Keratinocyte (primary cell): Measurements from ENCODE around the gene C6orf47. TPM values are rescaled to one million over a fixed set of nuclear protein-coding genes. Genes with fewer than 3 reads are reported as not detected.
A peak's percentile ranks its signal among the peaks of the same experiment; 100 is the strongest.

ENCODE experiments used
- DNase-seq: peaks from one replicate; pipeline ENCODE4 v3.0.0-alpha.2; 2011; ENCODE audit warnings: low read depth, missing footprints, low spot score
- FAIRE-seq: peaks from 2 replicates; lab custom pipeline; 2011; peaks lifted over from hg19 to GRCh38; lab: Jason Lieb, UNC
- H2AFZ ChIP-seq: 2 replicates; pipeline ENCODE4 v1.6.0; 2012; ENCODE audit warnings: low read length, control low read depth, inconsistent platforms; ENCODE audit not compliant: control insufficient read depth
- H3K27ac ChIP-seq: 2 replicates; pipeline ENCODE4 v1.5.1; 2011; ENCODE audit warnings: low read length; ENCODE audit not compliant: control insufficient read depth, insufficient read depth
- H3K27me3 ChIP-seq: 3 replicates; pipeline ENCODE4 v1.6.0; 2011; ENCODE audit warnings: low read length; ENCODE audit not compliant: control insufficient read depth, insufficient read depth; ENCODE audit errors: extremely low read depth
- H3K36me3 ChIP-seq, 2 experiments: 2 replicates in 1 of 2; 3 replicates in 1 of 2; pipeline ENCODE4 v1.5.1; 2011; ENCODE audit warnings: low read length in 2 of 2, mild to moderate bottlenecking in 1 of 2; ENCODE audit not compliant: control insufficient read depth in 2 of 2, insufficient read depth in 2 of 2; ENCODE audit errors: extremely low read depth in 1 of 2
- H3K4me1 ChIP-seq: 3 replicates; pipeline ENCODE4 v1.5.1; 2011; ENCODE audit warnings: low read length; ENCODE audit not compliant: control insufficient read depth, insufficient read depth; ENCODE audit errors: extremely low read depth
- H3K4me2 ChIP-seq: 3 replicates; pipeline ENCODE4 v1.6.0; 2011; ENCODE audit warnings: low read depth, low read length; ENCODE audit not compliant: control insufficient read depth, insufficient read depth; ENCODE audit errors: extremely low read depth
- H3K4me3 ChIP-seq, 3 experiments: fragments of 200-600 bp in 1 of 3; sonication (generic) in 1 of 3; 2 replicates in 2 of 3; 3 replicates in 1 of 3; pipeline ENCODE4 v1.5.1; 2011 to 2016; ENCODE audit warnings: low read length in 3 of 3, mild to moderate bottlenecking in 3 of 3, control low read depth in 2 of 3, inconsistent platforms in 1 of 3, low read depth in 1 of 3, mixed read lengths in 1 of 3, mixed run types in 1 of 3, moderate library complexity in 1 of 3; ENCODE audit not compliant: control insufficient read depth in 2 of 3, insufficient read depth in 2 of 3; ENCODE audit errors: extremely low read depth in 1 of 3
- H3K79me2 ChIP-seq: 2 replicates; pipeline ENCODE4 v1.6.0; 2012; ENCODE audit warnings: low read length; ENCODE audit not compliant: control insufficient read depth, insufficient read depth
- H3K9ac ChIP-seq: 3 replicates; pipeline ENCODE4 v1.6.0; 2011; ENCODE audit warnings: low read length; ENCODE audit not compliant: control insufficient read depth, insufficient read depth; ENCODE audit errors: extremely low read depth
- H3K9me1 ChIP-seq: 3 replicates; pipeline ENCODE4 v1.6.0; 2011; ENCODE audit warnings: low read length; ENCODE audit not compliant: control insufficient read depth, insufficient read depth; ENCODE audit errors: extremely low read depth
- H3K9me3 ChIP-seq: 2 replicates; pipeline ENCODE4 v1.5.1; 2012; ENCODE audit warnings: low read depth, low read length; ENCODE audit not compliant: control insufficient read depth
- H4K20me1 ChIP-seq: 3 replicates; pipeline ENCODE4 v1.6.0; 2011; ENCODE audit warnings: low read length; ENCODE audit not compliant: control insufficient read depth, insufficient read depth; ENCODE audit errors: extremely low read depth
- CTCF ChIP-seq, 3 experiments: IDR thresholded peaks in 1 of 3; conservative IDR thresholded peaks in 1 of 3; optimal IDR thresholded peaks in 1 of 3; 2 replicates in 2 of 3; 3 replicates in 1 of 3; pipeline versions ENCODE3 to v1.5.1; 2011; ENCODE audit warnings: low read length in 3 of 3, mild to moderate bottlenecking in 3 of 3, moderate library complexity in 2 of 3, control low read depth in 1 of 3, inconsistent platforms in 1 of 3; ENCODE audit not compliant: insufficient read depth in 2 of 3; ENCODE audit errors: extremely low read depth in 1 of 3
- EZH2 ChIP-seq: IDR thresholded peaks from one replicate; pipeline ENCODE4 v1.6.1; 2012; ENCODE audit warnings: inconsistent platforms, mild to moderate bottlenecking, low read length, moderate library complexity
- dilution Hi-C: fragments of 300-500 bp; cut with MboI; formaldehyde crosslinking; loops from one replicate; pipeline ENCODE4 v1.7.0; 2020; ENCODE audit warnings: low sequenced_read_pairs; ENCODE audit not compliant: extremely low pct_ligation_motif_present
- polyA plus RNA-seq, 5 experiments: library from polyadenylated mRNA; depleted of rRNA in 3 of 5; stranded (reverse) in 3 of 5; stranded (forward) in 1 of 5; unstranded in 1 of 5; fragments of >200 nt; gene quantifications; 1 replicate in 1 of 5; 2 replicates in 3 of 5; 3 replicates in 1 of 5; pipeline versions ENCODE4 v1.2.1 to v1.2.3, GENCODE V29; 2011 to 2012; ENCODE audit warnings: missing spikeins in 2 of 5, low read depth in 1 of 5, low replicate concordance in 1 of 5

C6orf47 gene
- polyA plus RNA-seq, 1 donor (not counting 4 experiments of a cell fraction or from before 2014, with no cell fraction given), result 7.9 TPM

- peaks cover 19% of the 10 kb centered on the region for H3K79me2 ChIP-seq
- no peaks in the 10 kb centered on the region for H3K27me3 ChIP-seq
- peak within 1 kb of the TSS; percentile 86 for H2AFZ ChIP-seq
- H3K4me1 ChIP-seq, result peaks cover 9% of the 10 kb centered on the region
- peak; percentile 82 for DNase-seq
- peak within 1 kb of the TSS; percentile 98 for H3K4me2 ChIP-seq
- H3K4me3 ChIP-seq, result peak within 1 kb of the TSS; percentile 73 to 87 (median 86)
- H3K9me3 ChIP-seq, result no peaks in the 10 kb centered on the region
- no peaks in the 10 kb centered on the region for H4K20me1 ChIP-seq
- dilution Hi-C loops, result no loop called here
- peak within 1 kb of the TSS; percentile 87 for H3K27ac ChIP-seq
- FAIRE-seq, result peak; percentile 80
- no peaks in the 10 kb centered on the region for H3K9me1 ChIP-seq
- peak within 1 kb of the TSS; percentile 89 for H3K9ac ChIP-seq
- TF ChIP-seq CTCF (optimal IDR thresholded peaks at IDR 0.05 in 1 of 3, IDR thresholded peaks at IDR 0.05 in 1 of 3, conservative IDR thresholded peaks at IDR 0.05 in 1 of 3; ENCODE audit: extremely low read depth in 1 of 3, insufficient read depth in 2 of 3, low read length in 3 of 3), result peak in 1 of 3 experiments; percentile 14
- TF ChIP-seq EZH2, result no peak
- H3K36me3 ChIP-seq, result no peaks in the 10 kb centered on the region
Measured at GRCh38 chr6:31702819-31703716, 42.5 kb upstream of the C6orf47 start, which contains the start of gene ABHD16A. Gene ABHD16A, minus strand, starts transcription at chr6:31703324. Its CDS starts 43 bp downstream, at chr6:31703281.

- dilution Hi-C loops, result no loop called here
- Histone ChIP-seq H3K4me1 (peaks cover 9% of the 10 kb centered on the region), H3K36me3 (no peaks in the 10 kb centered on the region), H3K9me1 (no peaks in the 10 kb centered on the region), H3K27ac (peak overlapping the region; percentile 87), H4K20me1 (no peaks in the 10 kb centered on the region), H3K27me3 (no peaks in the 10 kb centered on the region), H3K9me3 (no peaks in the 10 kb centered on the region), H3K79me2 (peaks cover 19% of the 10 kb centered on the region), H3K4me3 (peak overlapping the region; percentile 73 to 87 (median 86)), H3K9ac (peak overlapping the region; percentile 89), H2AFZ (peak overlapping the region; percentile 86), H3K4me2 (peak overlapping the region; percentile 98)
- no peak for DNase-seq
- TF ChIP-seq EZH2 (no peak), CTCF (optimal IDR thresholded peaks at IDR 0.05 in 1 of 3, IDR thresholded peaks at IDR 0.05 in 1 of 3, conservative IDR thresholded peaks at IDR 0.05 in 1 of 3; ENCODE audit: extremely low read depth in 1 of 3, insufficient read depth in 2 of 3, low read length in 3 of 3) (no peak)
- FAIRE-seq, result no peak
Measured at GRCh38 chr6:31702405-31702818, 41.8 kb upstream of the C6orf47 start.
